GM12878 (cell line): Measurements from ENCODE around the gene ETV6. TPM values are rescaled to one million over a fixed set of nuclear protein-coding genes. Genes with fewer than 3 reads are reported as not detected.
A peak's percentile ranks its signal among the peaks of the same experiment; 100 is the strongest.

Source experiments
- ATAC-seq: fragments of 200-7000 bp; cut with Tn5 transposase; 3 replicates; pipeline ENCODE4 v1.9.1; 2020; ENCODE audit warnings: mild to moderate bottlenecking, moderate library complexity
- BruUV-seq: library from RNA; stranded (reverse); fragments of 400-500 nt; replicated peaks from 2 replicates; lab custom pipeline; 2021; lab: Mats Ljungman, UMichigan
- CTCF ChIA-PET: fragments of 300-600 bp; sonication (Branson Sonifier 250); formaldehyde crosslinking; extraction: SDS; loops from one replicate; lab custom pipeline; 2021; ENCODE audit warnings: inconsistent platforms; lab: Yijun Ruan, JAX
- POLR2A ChIA-PET: fragments of 350-600 bp; formaldehyde crosslinking; extraction: SDS; loops from one replicate; lab custom pipeline; 2021; ENCODE audit warnings: inconsistent platforms; lab: Charles Lee
- RAD21 ChIA-PET: fragments of 300-600 bp; sonication (Branson Sonifier 250); formaldehyde crosslinking; loops from one replicate; lab custom pipeline; 2023; ENCODE audit warnings: antibody characterized with exemption; ENCODE audit not compliant: unreplicated experiment; lab: Charles Lee
- SMC1A ChIA-PET: fragments of 300-600 bp; sonication (Branson Sonifier 250); formaldehyde crosslinking; loops from one replicate; lab custom pipeline; 2023; ENCODE audit not compliant: unreplicated experiment, uncharacterized antibody; lab: Charles Lee
- DNase-seq: peaks from one replicate; pipeline ENCODE4 v3.0.0-alpha.2; 2011; ENCODE audit warnings: low read depth, low spot score
- FAIRE-seq: peaks from 3 replicates; lab custom pipeline; 2011; peaks lifted over from hg19 to GRCh38; lab: Jason Lieb, UNC
- H2AFZ ChIP-seq: 2 replicates; pipeline ENCODE4 v1.6.0; 2011; ENCODE audit warnings: low read depth, low read length, control low read depth; ENCODE audit not compliant: control insufficient read depth
- H3K27ac ChIP-seq: 2 replicates; pipeline ENCODE4 v1.5.1; 2011; ENCODE audit warnings: control low read depth; ENCODE audit not compliant: control insufficient read depth, insufficient read depth
- H3K27me3 ChIP-seq, 2 experiments: replicated peaks in 1 of 2; 2 replicates each; pipeline versions ENCODE4 v1.6.0 to v1.6.1; 2011; ENCODE audit warnings: low read length in 1 of 2; ENCODE audit not compliant: control insufficient read depth in 2 of 2, insufficient read depth in 2 of 2
- H3K36me3 ChIP-seq, 2 experiments: 2 replicates each; pipeline ENCODE4 v1.5.1; 2011; ENCODE audit warnings: low read length in 1 of 2; ENCODE audit not compliant: control insufficient read depth in 2 of 2, insufficient read depth in 2 of 2
- H3K4me1 ChIP-seq: 2 replicates; pipeline ENCODE4 v1.6.1; 2011; ENCODE audit warnings: mild to moderate bottlenecking, low read length, moderate library complexity, mixed read lengths; ENCODE audit not compliant: control insufficient read depth, insufficient read depth
- H3K4me2 ChIP-seq: 2 replicates; pipeline ENCODE4 v1.6.0; 2011; ENCODE audit warnings: control low read depth; ENCODE audit not compliant: control insufficient read depth, insufficient read depth
- H3K4me3 ChIP-seq: fragments of 200-600 bp; sonication (generic); 2 replicates; pipeline ENCODE4 v1.5.1; 2016
- H3K79me2 ChIP-seq: 2 replicates; pipeline ENCODE4 v1.6.0; 2011; ENCODE audit warnings: low read length; ENCODE audit not compliant: control insufficient read depth, insufficient read depth
- H3K9ac ChIP-seq: 2 replicates; pipeline ENCODE4 v1.8.0; 2011; ENCODE audit warnings: low read length, control low read depth, mixed read lengths; ENCODE audit not compliant: control insufficient read depth, insufficient read depth
- H3K9me3 ChIP-seq: replicated peaks from 3 replicates; pipeline ENCODE4 v1.5.1; 2011; ENCODE audit warnings: mild to moderate bottlenecking, low read length; ENCODE audit not compliant: control insufficient read depth, insufficient read depth
- H4K20me1 ChIP-seq: 2 replicates; pipeline ENCODE4 v1.6.0; 2011; ENCODE audit not compliant: control insufficient read depth, insufficient read depth
- ATF3 ChIP-seq: IDR thresholded peaks from 2 replicates; pipeline ENCODE4 v1.6.1; 2011; ENCODE audit warnings: low read depth, mild to moderate bottlenecking, low read length, moderate library complexity, borderline replicate concordance; ENCODE audit errors: extremely low read depth
- BHLHE40 ChIP-seq, 2 experiments: fragments of 450-650 bp in 1 of 2; IDR thresholded peaks; 2 replicates each; pipeline ENCODE4 v1.6.1; 2011 to 2017; ENCODE audit warnings: low read depth in 2 of 2, borderline replicate concordance in 1 of 2, improper control_type of control experiment in 1 of 2, low read length in 1 of 2, mild to moderate bottlenecking in 1 of 2
- CREM ChIP-seq: IDR thresholded peaks from 2 replicates; pipeline ENCODE4 v1.6.1; 2014; ENCODE audit warnings: antibody characterized with exemption, low read depth
- E2F8 ChIP-seq: fragments of 450-650 bp; IDR thresholded peaks from 2 replicates; pipeline ENCODE4 v1.6.1; 2018; ENCODE audit warnings: mild to moderate bottlenecking, low read depth, moderate library complexity; ENCODE audit not compliant: partially characterized antibody
- LARP7 ChIP-seq: fragments of 450-650 bp; IDR thresholded peaks from 2 replicates; pipeline ENCODE4 v1.6.1; 2017; ENCODE audit warnings: mild to moderate bottlenecking
- MTA2 ChIP-seq: fragments of 450-650 bp; IDR thresholded peaks from 2 replicates; pipeline ENCODE4 v1.6.1; 2016; ENCODE audit warnings: low read depth, mild to moderate bottlenecking, moderate library complexity
- MTA3 ChIP-seq: IDR thresholded peaks from 2 replicates; pipeline ENCODE4 v1.6.1; 2012; ENCODE audit warnings: low read length, inconsistent platforms, borderline replicate concordance
- MYB ChIP-seq: fragments of 150-350 bp; IDR thresholded peaks from 2 replicates; pipeline ENCODE4 v1.6.1; 2014; ENCODE audit warnings: mild to moderate bottlenecking, low read depth, low read length, borderline replicate concordance
- PKNOX1 ChIP-seq: fragments of 450-650 bp; IDR thresholded peaks from 2 replicates; pipeline ENCODE4 v1.6.1; 2016; ENCODE audit warnings: mild to moderate bottlenecking
- POLR2AphosphoS5 ChIP-seq: IDR thresholded peaks from 2 replicates; pipeline ENCODE4 v1.6.1; 2011; ENCODE audit warnings: mild to moderate bottlenecking, low read length, inconsistent platforms
- RAD51 ChIP-seq: fragments of 450-650 bp; IDR thresholded peaks from 2 replicates; pipeline ENCODE4 v1.6.1; 2016; ENCODE audit warnings: moderate library complexity, mild to moderate bottlenecking, inconsistent platforms
- RELB ChIP-seq: fragments of 450-650 bp; IDR thresholded peaks from 2 replicates; pipeline ENCODE4 v1.6.1; 2017; ENCODE audit warnings: low read depth, mild to moderate bottlenecking, moderate library complexity
- SPI1 ChIP-seq: IDR thresholded peaks from 2 replicates; pipeline ENCODE4 v1.6.1; 2011; ENCODE audit warnings: low read depth, mild to moderate bottlenecking, low read length, moderate library complexity, borderline replicate concordance; ENCODE audit not compliant: insufficient read depth
- TBL1XR1 ChIP-seq: IDR thresholded peaks from 2 replicates; pipeline ENCODE4 v1.6.1; 2012; ENCODE audit warnings: low read depth, low read length, improper control_type of control experiment
- WGBS: methylation state at CpG from one replicate; pipeline ENCODE4 v1.1.6; 2016; ENCODE audit warnings: low lambda C conversion rate; ENCODE audit not compliant: insufficient replicate concordance, insufficient coverage; ENCODE audit errors: missing lambda C conversion rate; 5-methylcytosine and 5-hydroxymethylcytosine counted together
- in situ Hi-C: fragments of 300-500 bp; cut with MboI; formaldehyde crosslinking; loops from 9 replicates; pipeline ENCODE4 v1.14.3; 2018; ENCODE audit warnings: mixed read lengths
- intact Hi-C: fragments of 100-400 bp; cut with micrococcal nuclease; formaldehyde crosslinking; loops from one replicate; pipeline ENCODE4 v1.14.2; 2022; ENCODE audit not compliant: unreplicated experiment
- polyA plus RNA-seq, 11 experiments: library from polyadenylated mRNA; depleted of rRNA in 4 of 11; unstranded in 6 of 11; stranded (reverse) in 5 of 11; fragments of >200 nt; fragmentation: Nextera tagmentation in 4 of 11; fragmentation: Illumina TruSeq in 1 of 11; extraction: Ambion mirVana in 4 of 11; extraction: Trizol in 1 of 11; gene quantifications; 1 replicate in 1 of 11; 2 replicates in 10 of 11; pipeline versions ENCODE4 v1.2.1 to v1.2.3, GENCODE V29; 2011 to 2016; ENCODE audit warnings: inconsistent platforms in 2 of 11, missing spikeins in 2 of 11, low read depth in 1 of 11
- total RNA-seq, 4 experiments: library from RNA; depleted of rRNA in 3 of 4; stranded (reverse); fragments of >200 nt in 3 of 4; fragmentation: Illumina TruSeq in 1 of 4; extraction: Trizol in 1 of 4; gene quantifications; 2 replicates each; pipeline versions ENCODE4 v1.2.1 to v1.2.3, GENCODE V29; 2013 to 2021

The ETV6 gene
- total and polyA plus RNA-seq, 10 of the 15 experiments (the other 5 are each of a cell fraction or from before 2014, with no cell fraction given), result 6.6 to 74.8 (median 24.6) TPM

- POLR2A ChIA-PET, result no interaction called here
- Histone ChIP-seq H3K36me3 (no peaks in the 10 kb centered on the region), H2AFZ (no peak overlapping the region; the same call in 1 of the 2 replicates), H3K79me2 (no peaks in the 10 kb centered on the region), H3K4me2 (no peak overlapping the region), H3K4me1 (peaks cover 4% of the 10 kb centered on the region; the same call in 1 of the 2 replicates), H3K9ac (no peak overlapping the region), H4K20me1 (no peaks in the 10 kb centered on the region), H3K27me3 (no peaks in the 10 kb centered on the region), H3K4me3 (no peak overlapping the region), H3K27ac (no peak overlapping the region), H3K9me3 (no peaks in the 10 kb centered on the region)
- WGBS, result 100% methylated on average over 1 of the region's 1 CpG
- SMC1A ChIA-PET, result interaction anchor here (1.2 kb wide), 1 partner anchor 16 kb away, joined by 3 read pairs; no protein-coding TSS in a partner anchor
- ATAC-seq (peak; percentile 48), DNase-seq (no peak), FAIRE-seq (no peak)
- intact Hi-C loops (no loop called here), in situ Hi-C loops (no loop called here)
- TF ChIP-seq MTA3 (no peak), LARP7 (no peak), BHLHE40 (IDR thresholded peaks at IDR 0.05; ENCODE audit: borderline replicate concordance in 1 of 2, low read depth in 2 of 2, low read length in 1 of 2) (no peak), ATF3 (no peak), E2F8 (no peak), POLR2AphosphoS5 (no peak), PKNOX1 (no peak), MTA2 (no peak), RAD51 (no peak), TBL1XR1 (no peak), RELB (no peak), CREM (no peak), MYB (no peak), SPI1 (no peak)
- CTCF ChIA-PET, result interaction anchor here (1.2 kb wide), 1 partner anchor 20 kb away, joined by 3 read pairs; no protein-coding TSS in a partner anchor
- RAD21 ChIA-PET, result no interaction called here
- BruUV-seq, result no TSS peak
Measured at GRCh38 chr12:11601647-11602046, 47.8 kb upstream of the ETV6 start.
